IMR-90 (cell line): ENCODE results near the gene RECQL5. TPM values are rescaled to one million over a fixed set of nuclear protein-coding genes. Genes with fewer than 3 reads are reported as not detected.
A peak's percentile ranks its signal among the peaks of the same experiment; 100 is the strongest.

Experiments
- ATAC-seq: fragments of 200-7000 bp; cut with Tn5 transposase; 2 replicates; pipeline ENCODE4 v1.9.1; 2020; ENCODE audit warnings: low read depth, mild to moderate bottlenecking, moderate library complexity
- BruUV-seq: library from RNA; stranded (reverse); fragments of 400-500 nt; replicated peaks from 2 replicates; lab custom pipeline; 2021; lab: Mats Ljungman, UMichigan
- CTCF ChIA-PET: fragments of 300-600 bp; formaldehyde crosslinking; extraction: SDS; loops from one replicate; lab custom pipeline; 2021; ENCODE audit warnings: antibody characterized with exemption; lab: Yijun Ruan, JAX
- POLR2A ChIA-PET: fragments of 300-600 bp; sonication (Branson Sonifier 250); formaldehyde crosslinking; loops from one replicate; lab custom pipeline; 2022; ENCODE audit warnings: antibody characterized with exemption; ENCODE audit not compliant: unreplicated experiment; lab: Charles Lee
- DNase-seq: peaks from one replicate; pipeline ENCODE4 v3.0.0; 2013
- H2AFZ ChIP-seq: replicated peaks from 2 replicates; pipeline ENCODE3; 2013; ENCODE audit warnings: low read length, mild to moderate bottlenecking; ENCODE audit not compliant: poor library complexity
- H2AK5ac ChIP-seq: 2 replicates; pipeline ENCODE4 v1.6.1; 2013; ENCODE audit warnings: low read depth, low read length, inconsistent platforms
- H2AK9ac ChIP-seq: replicated peaks from 2 replicates; pipeline ENCODE3; 2013; ENCODE audit warnings: mild to moderate bottlenecking, low read depth, low read length, moderate library complexity; ENCODE audit not compliant: poor library complexity
- H2BK120ac ChIP-seq: 2 replicates; pipeline ENCODE4 v1.6.1; 2013; ENCODE audit warnings: low read depth, low read length, inconsistent platforms
- H2BK15ac ChIP-seq: 3 replicates; pipeline ENCODE4 v1.6.1; 2013; ENCODE audit warnings: low read depth, low read length, inconsistent platforms
- H2BK20ac ChIP-seq: 2 replicates; pipeline ENCODE4 v1.6.1; 2013; ENCODE audit warnings: low read depth, mild to moderate bottlenecking, inconsistent platforms, low read length, moderate library complexity
- H2BK5ac ChIP-seq: 2 replicates; pipeline ENCODE4 v1.6.1; 2013; ENCODE audit warnings: mild to moderate bottlenecking, low read depth, low read length, inconsistent platforms; ENCODE audit not compliant: poor library complexity, severe bottlenecking
- H3K14ac ChIP-seq: replicated peaks from 2 replicates; pipeline ENCODE4 v1.6.1; 2013; ENCODE audit warnings: low read depth, low read length, inconsistent platforms
- H3K18ac ChIP-seq: 2 replicates; pipeline ENCODE4 v1.6.1; 2013; ENCODE audit warnings: low read depth, low read length, control low read depth
- H3K23ac ChIP-seq: 2 replicates; pipeline ENCODE4 v1.6.1; 2013; ENCODE audit warnings: low read depth, low read length, inconsistent platforms
- H3K27ac ChIP-seq: 2 replicates; pipeline ENCODE4 v1.5.1; 2013; ENCODE audit warnings: mild to moderate bottlenecking, control low read depth, low read length; ENCODE audit not compliant: insufficient read depth
- H3K27me3 ChIP-seq: 2 replicates; pipeline ENCODE4 v1.6.1; 2013; ENCODE audit warnings: low read length; ENCODE audit not compliant: control insufficient read depth, insufficient read depth
- H3K36me3 ChIP-seq: 2 replicates; pipeline ENCODE4 v1.6.1; 2013; ENCODE audit warnings: low read length, mixed read lengths; ENCODE audit not compliant: control insufficient read depth, insufficient read depth
- H3K4ac ChIP-seq: 2 replicates; pipeline ENCODE4 v1.6.1; 2013; ENCODE audit warnings: low read depth, low read length, inconsistent platforms
- H3K4me1 ChIP-seq: 2 replicates; pipeline ENCODE4 v1.6.1; 2013; ENCODE audit warnings: low read length, mixed read lengths; ENCODE audit not compliant: control insufficient read depth, insufficient read depth
- H3K4me2 ChIP-seq: 2 replicates; pipeline ENCODE4 v1.6.1; 2013; ENCODE audit warnings: low read depth, mild to moderate bottlenecking, control low read depth, low read length, moderate library complexity
- H3K4me3 ChIP-seq: 2 replicates; pipeline ENCODE4 v1.5.1; 2013; ENCODE audit warnings: low read depth, mild to moderate bottlenecking, control low read depth, low read length, moderate library complexity; ENCODE audit not compliant: insufficient read depth
- H3K56ac ChIP-seq: 2 replicates; pipeline ENCODE4 v1.6.1; 2013; ENCODE audit warnings: low read length, inconsistent platforms; ENCODE audit not compliant: insufficient read depth; ENCODE audit errors: extremely low read depth
- H3K79me1 ChIP-seq, 2 experiments: 2 replicates each; pipeline ENCODE4 v1.6.1; 2013; ENCODE audit warnings: low read length in 2 of 2, inconsistent platforms in 1 of 2, low read depth in 1 of 2
- H3K9ac ChIP-seq: 2 replicates; pipeline ENCODE4 v1.6.1; 2013; ENCODE audit warnings: low read depth, low read length, control low read depth
- H3K9me1 ChIP-seq: 2 replicates; pipeline ENCODE4 v1.6.1; 2013; ENCODE audit warnings: low read length, inconsistent platforms; ENCODE audit not compliant: insufficient read depth
- H3K9me3 ChIP-seq: 2 replicates; pipeline ENCODE4 v1.6.1; 2013; ENCODE audit warnings: low read length; ENCODE audit not compliant: control insufficient read depth, insufficient read depth
- H4K20me1 ChIP-seq: 2 replicates; pipeline ENCODE4 v1.6.1; 2013; ENCODE audit warnings: low read length, inconsistent platforms; ENCODE audit not compliant: insufficient read depth
- H4K5ac ChIP-seq: 2 replicates; pipeline ENCODE4 v1.6.1; 2013; ENCODE audit warnings: mild to moderate bottlenecking, low read depth, low read length, control low read depth
- H4K8ac ChIP-seq, 2 experiments: 2 replicates each; pipeline ENCODE4 v1.6.1; 2013; ENCODE audit warnings: low read depth in 2 of 2, low read length in 2 of 2, control low read depth in 1 of 2, inconsistent platforms in 1 of 2
- H4K91ac ChIP-seq: 2 replicates; pipeline ENCODE4 v1.6.1; 2013; ENCODE audit warnings: low read depth, low read length, inconsistent platforms; ENCODE audit not compliant: insufficient read depth
- BHLHE40 ChIP-seq: fragments of 150-350 bp; IDR thresholded peaks from 2 replicates; pipeline ENCODE4 v1.6.1; 2016; ENCODE audit warnings: mild to moderate bottlenecking, low read depth, low read length
- CEBPB ChIP-seq: IDR thresholded peaks from 2 replicates; pipeline ENCODE4 v1.6.1; 2012; ENCODE audit warnings: low read depth, low read length, improper control_type of control experiment
- CHD1 ChIP-seq: IDR thresholded peaks from 2 replicates; pipeline ENCODE4 v1.6.1; 2012; ENCODE audit warnings: low read depth, low read length, improper control_type of control experiment
- MXI1 ChIP-seq: IDR thresholded peaks from 2 replicates; pipeline ENCODE4 v1.6.1; 2012; ENCODE audit warnings: low read depth, mild to moderate bottlenecking, low read length, moderate library complexity, borderline replicate concordance
- NFE2L2 ChIP-seq: fragments of 150-350 bp; IDR thresholded peaks from 2 replicates; pipeline ENCODE4 v1.6.1; 2016; ENCODE audit warnings: low read depth, mild to moderate bottlenecking, low read length
- POLR2A ChIP-seq: IDR thresholded peaks from 2 replicates; pipeline ENCODE4 v1.6.1; 2012; ENCODE audit warnings: mild to moderate bottlenecking, low read depth, low read length
- RAD21 ChIP-seq: IDR thresholded peaks from 2 replicates; pipeline ENCODE4 v1.6.1; 2012; ENCODE audit warnings: low read length, improper control_type of control experiment
- RFX5 ChIP-seq: IDR thresholded peaks from 2 replicates; pipeline ENCODE4 v1.8.0; 2012; ENCODE audit warnings: low read depth, mild to moderate bottlenecking, low read length, moderate library complexity
- USF2 ChIP-seq: fragments of 150-350 bp; IDR thresholded peaks from 2 replicates; pipeline ENCODE4 v1.6.1; 2017; ENCODE audit warnings: mild to moderate bottlenecking, antibody characterized with exemption, low read length, low read depth
- WGBS, 2 experiments: methylation state at CpG; one replicate each; pipeline versions ENCODE4 v1.1.5 to v1.1.7; 2013; ENCODE audit warnings: missing lambda C conversion rate in 2 of 2; ENCODE audit not compliant: insufficient read length in 1 of 2; ENCODE audit errors: extremely low coverage in 2 of 2; 5-methylcytosine and 5-hydroxymethylcytosine counted together
- dilution Hi-C: fragments of 300-500 bp; cut with HindIII; formaldehyde crosslinking; loops from one replicate; pipeline ENCODE4 v1.14.3; 2018; ENCODE audit warnings: low sequenced_read_pairs; ENCODE audit not compliant: unreplicated experiment
- in situ Hi-C: fragments of 300-500 bp; cut with MboI; formaldehyde crosslinking; loops from 3 replicates; pipeline ENCODE4 v1.14.3; 2019; ENCODE audit warnings: low sequenced_read_pairs, inconsistent platforms, mixed read lengths
- intact Hi-C: fragments of 100-400 bp; cut with micrococcal nuclease; formaldehyde crosslinking; loops from 2 replicates; pipeline ENCODE4 v1.10.0; 2022
- polyA plus RNA-seq, 3 experiments: library from polyadenylated mRNA; depleted of rRNA; stranded (reverse); fragments of >200 nt; gene quantifications; 2 replicates each; pipeline ENCODE4 v1.2.3, GENCODE V29; 2012; ENCODE audit warnings: low replicate concordance in 1 of 3
- total RNA-seq: library from RNA; depleted of rRNA; stranded (reverse); fragments of >200 nt; gene quantifications from 2 replicates; pipeline ENCODE4 v1.2.3, GENCODE V29; 2012
- TF ChIP-seq, protein P1 (sequence below): fragments of 150-350 bp; IDR thresholded peaks from 2 replicates; pipeline ENCODE4 v1.6.1; 2016; ENCODE audit warnings: low read depth, mild to moderate bottlenecking, low read length, moderate library complexity, borderline replicate concordance

Gene RECQL5
- total and polyA plus RNA-seq, 2 of the 4 experiments (the other 2 are of a cell fraction) = 7.3 to 23.7 TPM

- Histone ChIP-seq H3K23ac (no peak overlapping the region), H3K9me1 (peaks cover 14% of the 10 kb centered on the region), H3K14ac (no peak overlapping the region), H2BK120ac (no peak overlapping the region), H3K4me3 (no peak overlapping the region), H3K9ac (no peak overlapping the region), H2AK5ac (no peak overlapping the region), H2BK15ac (no peak overlapping the region), H2BK20ac (no peak overlapping the region), H4K8ac (no peak overlapping the region), H2AFZ (no peak overlapping the region), H4K5ac (no peak overlapping the region), H3K56ac (no peak overlapping the region), H3K18ac (no peak overlapping the region), H3K27ac (no peak overlapping the region), H3K79me1 (peaks cover 53 to 73% of the 10 kb centered on the region in 2 experiments), H4K91ac (no peak overlapping the region), H3K4ac (no peak overlapping the region), H2AK9ac (no peak overlapping the region), H3K36me3 (peaks cover 23% of the 10 kb centered on the region), H4K20me1 (peaks cover 33% of the 10 kb centered on the region), H3K4me2 (no peak overlapping the region), H2BK5ac (no peak overlapping the region), H3K4me1 (peaks cover 8% of the 10 kb centered on the region), H3K9me3 (no peaks in the 10 kb centered on the region), H3K27me3 (no peaks in the 10 kb centered on the region)
- in situ Hi-C loops (no loop called here), intact Hi-C loops (no loop called here), dilution Hi-C loops (no loop called here)
- CTCF ChIA-PET = interaction anchor here (1.2 to 5.7 kb wide), 2 partner anchors 67 to 69 kb away, joined by 3 to 18 read pairs; no protein-coding TSS in a partner anchor
- BruUV-seq = no TSS peak
- TF ChIP-seq RAD21 = no peak
- TF ChIP-seq CEBPB = no peak
- TF ChIP-seq CHD1 = no peak
- TF ChIP-seq POLR2A = no peak
- no peak for TF ChIP-seq NFE2L2
- TF ChIP-seq, protein P1, sequence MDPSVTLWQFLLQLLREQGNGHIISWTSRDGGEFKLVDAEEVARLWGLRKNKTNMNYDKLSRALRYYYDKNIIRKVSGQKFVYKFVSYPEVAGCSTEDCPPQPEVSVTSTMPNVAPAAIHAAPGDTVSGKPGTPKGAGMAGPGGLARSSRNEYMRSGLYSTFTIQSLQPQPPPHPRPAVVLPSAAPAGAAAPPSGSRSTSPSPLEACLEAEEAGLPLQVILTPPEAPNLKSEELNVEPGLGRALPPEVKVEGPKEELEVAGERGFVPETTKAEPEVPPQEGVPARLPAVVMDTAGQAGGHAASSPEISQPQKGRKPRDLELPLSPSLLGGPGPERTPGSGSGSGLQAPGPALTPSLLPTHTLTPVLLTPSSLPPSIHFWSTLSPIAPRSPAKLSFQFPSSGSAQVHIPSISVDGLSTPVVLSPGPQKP = no peak
- no peak for TF ChIP-seq MXI1
- TF ChIP-seq USF2 = no peak
- no peak for TF ChIP-seq RFX5
- TF ChIP-seq BHLHE40 = no peak
- WGBS, 2 experiments = no CpG with 5 or more reads among the region's 3 CpGs
- peak; percentile 10; the same call in 1 of the 2 replicates for ATAC-seq
- POLR2A ChIA-PET = no interaction called here
- peak; percentile 58 for DNase-seq
These were observed 14.3 kb upstream of the RECQL5 start for GRCh38 chr17:75681289-75681688.
